ENCODE results near the gene AICDA.

Gene AICDA

DNA sequence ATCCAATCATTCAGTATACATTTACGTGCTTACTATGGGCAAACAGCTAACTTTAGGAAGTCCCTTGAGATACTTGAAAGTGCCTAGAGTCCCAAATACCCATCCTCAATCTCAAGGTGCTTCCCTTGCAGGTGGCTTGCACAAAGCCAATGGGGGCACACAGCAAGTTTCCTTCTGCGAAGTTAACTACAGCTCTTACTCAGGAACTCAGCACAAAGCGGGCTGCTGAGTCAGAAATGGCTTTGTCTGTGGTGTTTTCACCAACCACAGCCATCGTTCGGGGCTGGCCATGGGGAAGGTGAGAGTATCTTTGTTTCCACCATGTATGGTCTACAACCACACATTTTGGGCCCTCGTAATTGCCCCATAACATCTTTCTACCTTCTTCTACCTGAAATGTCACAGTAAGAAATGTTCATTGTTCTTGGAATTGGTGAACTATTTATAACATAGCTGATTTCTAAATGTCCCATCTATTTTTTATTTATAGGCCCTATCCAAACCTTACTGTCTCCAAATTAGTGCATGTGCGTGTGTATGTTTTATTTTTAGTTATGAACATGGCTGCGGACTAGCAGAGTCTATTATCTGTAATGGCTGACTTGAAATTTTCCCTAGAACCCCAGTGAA is 36.0 kb upstream of the AICDA start:
- H3K36me3 ChIP-seq: no peaks in the 10 kb centered on the region
- H3K9me3 ChIP-seq: no peaks in the 10 kb centered on the region
- intact Hi-C loops (cut with DNase I; ENCODE audit: low total_unique reads): no loop called here
- DNase-seq: no peak
- H3K4me1 ChIP-seq: no peaks in the 10 kb centered on the region
- no peak overlapping the region for H3K27ac ChIP-seq
- no peaks in the 10 kb centered on the region for H3K27me3 ChIP-seq
- TF ChIP-seq CTCF (IDR thresholded peaks at IDR 0.05): no peak
- no peak overlapping the region for H3K4me3 ChIP-seq

DNA sequence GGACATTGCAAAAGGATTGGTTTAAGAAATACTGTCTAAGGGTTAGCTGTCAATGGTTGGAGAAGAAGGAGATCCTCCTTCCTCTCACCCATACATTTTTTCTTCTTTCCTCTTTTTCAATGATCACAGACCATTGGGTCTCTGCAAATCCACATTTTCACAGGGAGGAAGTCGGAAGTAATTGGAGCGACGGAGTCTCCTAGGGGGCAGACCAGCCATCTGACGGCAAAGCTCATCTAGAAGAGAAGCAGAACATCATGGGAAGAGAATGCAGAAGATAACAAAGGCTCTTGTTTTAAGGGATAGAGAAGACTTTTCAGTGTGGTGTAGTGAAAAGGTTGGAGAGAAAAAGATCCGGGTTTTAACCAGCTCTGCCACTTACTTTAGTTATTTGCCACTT is 35.3 kb upstream of the AICDA start:
- Histone ChIP-seq H3K27me3 (no peaks in the 10 kb centered on the region), H3K36me3 (no peaks in the 10 kb centered on the region), H3K4me1 (no peaks in the 10 kb centered on the region), H3K27ac (no peak overlapping the region), H3K4me3 (no peak overlapping the region), H3K9me3 (no peaks in the 10 kb centered on the region)
- TF ChIP-seq CTCF (IDR thresholded peaks at IDR 0.05): no peak
- intact Hi-C loops (cut with DNase I; ENCODE audit: low total_unique reads): no loop called here
- no peak for DNase-seq

- no peak for TF ChIP-seq CTCF (IDR thresholded peaks at IDR 0.05)
- Histone ChIP-seq H3K4me3 (no peak overlapping the region), H3K27me3 (no peaks in the 10 kb centered on the region), H3K36me3 (no peaks in the 10 kb centered on the region), H3K4me1 (no peaks in the 10 kb centered on the region), H3K9me3 (no peaks in the 10 kb centered on the region), H3K27ac (no peak overlapping the region)
- DNase-seq: no peak
- intact Hi-C loops (cut with DNase I; ENCODE audit: low total_unique reads): no loop called here
Observed at GRCh38 chr12:8644345-8645248, 31.9 kb upstream of the AICDA start.

DNA sequence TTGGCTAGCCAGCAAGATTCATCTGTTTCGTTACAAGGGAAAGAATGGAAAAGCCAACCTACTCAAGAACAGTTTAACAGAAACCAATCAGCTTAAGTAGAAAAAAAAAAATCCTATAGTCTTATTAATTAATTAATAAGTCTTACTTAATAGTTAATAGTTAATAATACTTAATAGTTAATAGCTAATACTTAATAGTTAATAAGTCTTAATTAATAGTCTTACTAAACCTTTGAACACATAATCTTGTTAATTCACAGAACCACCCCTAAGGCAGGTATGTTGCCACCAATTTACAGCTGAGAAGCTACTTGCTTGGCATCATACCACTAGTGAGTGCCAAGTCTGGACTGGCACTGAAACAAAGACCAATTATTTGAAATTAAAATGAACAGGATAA is 30.1 kb upstream of the AICDA start:
- Histone ChIP-seq H3K27ac (no peak overlapping the region), H3K27me3 (no peaks in the 10 kb centered on the region), H3K4me3 (no peak overlapping the region), H3K36me3 (no peaks in the 10 kb centered on the region), H3K9me3 (no peaks in the 10 kb centered on the region), H3K4me1 (peaks cover 0 to under 1% (median 0%) of the 10 kb centered on the region in 4 donors)
- TF ChIP-seq CTCF (IDR thresholded peaks at IDR 0.05): no peak
- DNase-seq: no peak
- intact Hi-C loops (cut with DNase I; ENCODE audit: low total_unique reads): no loop called here

DNA sequence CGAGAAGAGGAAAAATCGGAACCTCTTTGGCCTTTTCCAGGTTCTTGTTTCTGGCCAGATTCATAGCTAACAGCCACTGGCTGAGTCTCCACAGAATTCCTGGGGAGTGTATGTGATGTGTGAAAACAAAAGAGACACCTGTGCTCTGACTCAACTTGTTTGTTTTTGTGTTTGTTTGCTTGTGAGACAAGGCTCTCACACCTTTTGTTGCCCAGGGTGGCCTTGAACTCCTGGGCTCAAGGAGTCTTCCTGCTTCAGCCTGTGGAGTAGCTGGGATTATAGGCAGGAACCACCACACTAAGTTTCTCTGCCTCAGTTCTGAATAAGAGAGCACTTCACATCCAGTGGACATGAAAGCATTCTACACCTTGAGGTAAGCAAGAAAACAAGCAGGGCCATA is 27.3 kb upstream of the AICDA start:
- Histone ChIP-seq H3K9me3 (no peaks in the 10 kb centered on the region), H3K4me1 (peaks cover 0 to 3% (median 0%) of the 10 kb centered on the region in 4 donors), H3K36me3 (no peaks in the 10 kb centered on the region), H3K4me3 (no peak overlapping the region), H3K27me3 (no peaks in the 10 kb centered on the region), H3K27ac (no peak overlapping the region)
- intact Hi-C loops (cut with DNase I; ENCODE audit: low total_unique reads): no loop called here
- DNase-seq: no peak
- no peak for TF ChIP-seq CTCF (IDR thresholded peaks at IDR 0.05)
